RWPE1 (cell line): ENCODE data around the gene TRA2B.

Experiments used
- CTCF ChIA-PET: fragments of 350-600 bp; sonication (Branson Sonifier 250); formaldehyde crosslinking; extraction: SDS; loops from one replicate; lab custom pipeline; 2021; lab: Yijun Ruan, JAX
- POLR2A ChIA-PET: fragments of 400-600 bp; formaldehyde crosslinking; extraction: SDS; loops from one replicate; lab custom pipeline; 2020; ENCODE audit warnings: antibody characterized with exemption; ENCODE audit not compliant: low non-redundant PET; lab: Yijun Ruan, JAX
- DNase-seq: peaks from one replicate; pipeline ENCODE4 v3.0.0; 2012; ENCODE audit warnings: low spot score
- H3K27ac ChIP-seq: fragments of 450-650 bp; 2 replicates; pipeline ENCODE4 v1.5.1; 2017
- CTCF ChIP-seq: fragments of 450-650 bp; conservative IDR thresholded peaks from 2 replicates; pipeline ENCODE4 v1.5.1; 2017; ENCODE audit warnings: low read depth, mild to moderate bottlenecking

The TRA2B gene

GRCh38 chr3:185943760-185944106 is 5.9 kb upstream of the TRA2B start:
- TF ChIP-seq CTCF = peak; percentile 30

GRCh38 chr3:185942907-185943759 is 5.3 kb upstream of the TRA2B start:
- ChIA-PET POLR2A (interaction anchor here (0.6 kb wide), 1 partner anchor 12 kb away, joined by 3 read pairs; no protein-coding TSS in a partner anchor), CTCF (interaction anchor here (0.5 to 2.3 kb wide), 33 partner anchors 10 to 667 kb away, joined by 3 to 36 read pairs (median 3); no protein-coding TSS in a partner anchor)
- DNase-seq = peak; percentile 75
- peak overlapping the region; percentile 59 for H3K27ac ChIP-seq
- TF ChIP-seq CTCF = peak; percentile 98

More at GRCh38 chr3:185943760-185944106, 5.9 kb upstream of the TRA2B start:
- H3K27ac ChIP-seq = peak overlapping the region; percentile 59
- DNase-seq = no peak
- CTCF ChIA-PET = interaction anchor here (0.5 to 2.3 kb wide), 27 partner anchors 9 to 666 kb away, joined by 3 to 36 read pairs (median 3); no protein-coding TSS in a partner anchor
- POLR2A ChIA-PET = interaction anchor here (0.6 kb wide), 1 partner anchor 11 kb away, joined by 3 read pairs; no protein-coding TSS in a partner anchor

- H3K27ac ChIP-seq = no peak overlapping the region
- ChIA-PET POLR2A (no interaction called here), CTCF (interaction anchor here (1.1 to 2.3 kb wide), 4 partner anchors 17 to 598 kb away, joined by 6 to 13 read pairs (median 8); no protein-coding TSS in a partner anchor)
- no peak for DNase-seq
- no peak for TF ChIP-seq CTCF
Observed at GRCh38 chr3:185942396-185942795, 4.6 kb upstream of the TRA2B start.

- no peak for TF ChIP-seq CTCF
- no peak overlapping the region for H3K27ac ChIP-seq
- ChIA-PET POLR2A (no interaction called here), CTCF (no interaction called here)
- DNase-seq = peak; percentile 55
Observed at GRCh38 chr3:185940951-185941350, 3.1 kb upstream of the TRA2B start.

GRCh38 chr3:185939721-185940120 is 1.9 kb upstream of the TRA2B start:
- TF ChIP-seq CTCF = no peak
- no peak for DNase-seq
- H3K27ac ChIP-seq = no peak overlapping the region
- ChIA-PET POLR2A (no interaction called here), CTCF (no interaction called here)

- peak overlapping the region; percentile 97 for H3K27ac ChIP-seq
- no peak for TF ChIP-seq CTCF
- peak; percentile 66 for DNase-seq
- ChIA-PET CTCF (no interaction called here), POLR2A (interaction anchor here (0.6 kb wide), 1 partner anchor 152 kb away, joined by 3 read pairs; no protein-coding TSS in a partner anchor)
Observed at GRCh38 chr3:185936814-185937688, 763 bp downstream of the TRA2B start.
